Activated CD4-positive, alpha-beta T cell treated with anti-CD3 and anti-CD28 coated beads, Interleukin-2, amount 50 U/mL, for 16 hours (primary cell): ENCODE measurements around the gene RBM22.
"Not testable (repeated sequence)": the region's sequence is repeated elsewhere in the genome, so short reads cannot be mapped to it uniquely, and the experiment has no call there.

Experiments used
- DNase-seq: peaks from one replicate; pipeline ENCODE4 v3.0.0-alpha.2; 2020

RBM22 gene

DNA sequence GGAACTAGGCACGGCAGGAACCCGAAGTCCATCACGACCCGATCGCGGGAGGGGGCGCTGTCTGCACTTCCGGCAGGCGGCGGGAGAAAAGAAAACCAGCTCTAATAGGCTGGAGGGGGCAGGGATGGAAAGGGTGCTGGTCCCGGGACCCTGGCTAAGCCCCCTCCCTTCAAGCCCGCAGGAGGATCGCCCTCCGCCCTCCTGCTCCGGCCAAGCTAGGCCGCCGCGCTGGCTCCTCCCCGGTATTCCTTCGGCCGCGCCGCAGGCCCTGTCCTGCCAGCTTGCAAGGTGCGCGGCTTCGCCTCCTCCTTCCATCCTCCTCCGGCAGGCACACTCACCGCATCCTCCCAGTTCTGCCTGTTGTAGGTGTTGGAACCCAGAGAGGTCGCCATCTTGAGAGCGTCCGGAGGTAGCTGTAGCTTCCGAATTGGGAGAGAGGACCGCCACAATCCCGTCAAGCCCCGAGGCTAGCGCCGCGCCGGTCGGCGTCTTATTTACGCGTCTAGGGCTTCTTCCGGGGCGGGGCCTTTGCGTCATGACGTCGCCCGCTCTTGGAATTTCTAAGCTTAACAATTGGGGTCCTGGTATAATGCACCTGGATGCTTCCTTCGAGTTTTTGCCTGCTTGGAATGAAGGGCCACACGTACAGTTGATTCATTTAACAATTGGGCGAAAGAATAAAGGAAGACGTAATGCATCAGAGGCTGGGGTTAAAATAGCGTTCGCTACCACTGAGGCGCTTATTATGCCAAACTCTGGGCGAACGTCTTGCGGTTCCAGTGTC lies at the start of gene RBM22:
TSS of gene RBM22 (minus strand) at position 469 of the 784 bp plus-strand sequence. CDS start at position 392, 77 bp downstream.
- peak; percentile 92 for DNase-seq

DNA sequence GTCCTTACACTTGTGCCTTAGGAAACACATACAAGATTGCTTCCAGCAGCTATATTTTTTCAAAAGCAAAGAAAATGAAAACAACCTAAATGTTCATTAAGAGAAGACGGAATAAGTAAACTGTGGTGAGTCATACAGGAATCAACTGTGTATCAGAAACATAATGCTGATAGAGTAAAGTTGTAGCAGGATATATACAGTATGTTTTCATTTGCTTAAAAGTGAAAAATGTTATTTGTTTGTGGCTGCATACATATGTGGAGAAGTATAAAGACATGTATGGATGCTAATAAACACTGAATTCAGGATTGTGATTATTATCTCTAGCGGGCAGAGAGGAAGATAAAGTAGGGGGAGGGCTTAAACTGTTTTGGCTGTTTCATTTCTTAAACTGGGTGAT lies 49.6 kb upstream of the RBM22 start:
- no peak for DNase-seq

DNA sequence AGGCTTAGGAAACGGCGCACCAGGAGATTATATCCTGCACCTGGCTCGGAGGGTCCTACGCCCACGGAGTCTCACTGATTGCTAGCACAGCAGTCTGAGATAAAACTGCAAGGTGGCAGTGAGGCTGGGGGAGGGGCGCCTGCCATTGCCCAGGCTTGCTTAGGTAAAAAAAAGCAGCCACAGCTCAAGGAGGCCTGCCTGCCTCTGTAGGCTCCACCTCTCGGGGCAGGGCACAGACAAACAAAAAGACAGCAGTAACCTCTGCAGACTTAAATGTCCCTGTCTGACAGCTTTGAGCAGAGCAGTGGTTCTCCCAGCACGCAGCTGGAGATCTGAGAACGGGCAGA lies 42.3 kb upstream of the RBM22 start:
- DNase-seq = not testable (repeated sequence)

DNA sequence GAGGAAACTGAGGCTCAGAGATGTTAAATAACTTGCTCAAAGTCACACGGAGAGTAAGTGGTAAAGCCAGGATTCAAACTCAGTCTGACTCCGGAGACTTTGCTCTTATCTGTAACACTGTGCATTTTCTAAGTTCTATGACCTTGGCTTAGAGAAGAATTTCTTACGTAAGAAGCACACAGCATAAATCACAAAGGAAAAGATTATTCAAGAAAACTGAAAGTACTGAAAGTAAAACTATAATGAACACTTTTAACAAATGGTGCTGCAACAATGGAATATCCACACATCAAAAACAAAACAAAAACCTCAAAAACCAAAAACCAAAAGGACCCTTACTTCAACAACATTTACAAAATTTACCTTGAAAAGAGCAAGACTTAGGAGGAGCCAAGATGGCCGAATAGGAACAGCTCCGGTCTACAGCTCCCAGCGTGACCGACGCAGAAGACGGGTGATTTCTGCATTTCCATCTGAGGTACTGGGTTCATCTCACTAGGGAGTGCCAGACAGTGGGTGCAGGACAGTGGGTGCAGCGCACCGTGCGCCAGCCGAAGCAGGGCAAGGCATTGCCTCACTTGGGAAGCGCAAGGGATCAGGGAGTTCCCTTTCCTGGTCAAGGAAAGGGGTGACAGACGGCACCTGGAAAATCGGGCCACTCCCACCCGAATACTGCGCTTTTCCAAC lies 41.7 kb upstream of the RBM22 start:
- not testable (repeated sequence) for DNase-seq

DNA sequence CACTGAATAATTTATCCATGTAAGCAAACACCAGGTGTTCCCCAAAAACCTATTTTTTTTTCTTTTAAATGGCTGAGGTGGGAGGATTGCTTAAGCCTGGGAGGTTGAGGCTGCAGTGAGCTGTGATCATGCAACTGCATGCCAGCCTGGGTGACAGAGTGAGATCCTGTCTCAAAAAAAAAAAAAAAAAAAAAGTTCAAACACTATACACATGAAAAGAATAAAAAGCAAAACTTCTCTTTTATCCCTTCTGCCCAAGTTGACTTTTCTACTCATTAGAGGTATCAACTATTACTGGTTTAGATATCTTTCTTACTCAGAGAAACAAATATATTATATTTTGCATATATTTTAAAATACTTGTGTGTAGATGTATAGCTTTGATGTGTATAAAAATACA lies 40.1 kb upstream of the RBM22 start:
- DNase-seq = no peak

DNA sequence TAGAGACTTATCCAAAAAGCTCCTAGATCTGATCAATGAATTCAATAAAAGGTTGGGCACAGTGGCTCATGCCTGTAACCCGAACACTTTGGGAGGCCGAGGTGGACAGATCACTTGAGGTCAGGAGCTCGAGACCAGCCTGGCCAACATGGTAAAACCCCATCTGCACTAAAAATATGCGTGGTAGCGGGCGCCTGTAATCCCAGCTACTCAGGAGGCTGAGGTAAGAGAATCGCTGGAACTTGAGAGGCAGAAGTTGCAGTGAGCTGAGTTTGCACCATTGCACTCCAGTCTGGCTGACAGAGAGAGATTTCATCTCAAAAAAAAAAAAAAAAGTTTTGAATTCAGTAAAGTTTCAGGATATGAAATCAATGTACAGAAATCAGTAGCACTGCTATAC lies 38.0 kb upstream of the RBM22 start:
- DNase-seq = peak; percentile 9

DNA sequence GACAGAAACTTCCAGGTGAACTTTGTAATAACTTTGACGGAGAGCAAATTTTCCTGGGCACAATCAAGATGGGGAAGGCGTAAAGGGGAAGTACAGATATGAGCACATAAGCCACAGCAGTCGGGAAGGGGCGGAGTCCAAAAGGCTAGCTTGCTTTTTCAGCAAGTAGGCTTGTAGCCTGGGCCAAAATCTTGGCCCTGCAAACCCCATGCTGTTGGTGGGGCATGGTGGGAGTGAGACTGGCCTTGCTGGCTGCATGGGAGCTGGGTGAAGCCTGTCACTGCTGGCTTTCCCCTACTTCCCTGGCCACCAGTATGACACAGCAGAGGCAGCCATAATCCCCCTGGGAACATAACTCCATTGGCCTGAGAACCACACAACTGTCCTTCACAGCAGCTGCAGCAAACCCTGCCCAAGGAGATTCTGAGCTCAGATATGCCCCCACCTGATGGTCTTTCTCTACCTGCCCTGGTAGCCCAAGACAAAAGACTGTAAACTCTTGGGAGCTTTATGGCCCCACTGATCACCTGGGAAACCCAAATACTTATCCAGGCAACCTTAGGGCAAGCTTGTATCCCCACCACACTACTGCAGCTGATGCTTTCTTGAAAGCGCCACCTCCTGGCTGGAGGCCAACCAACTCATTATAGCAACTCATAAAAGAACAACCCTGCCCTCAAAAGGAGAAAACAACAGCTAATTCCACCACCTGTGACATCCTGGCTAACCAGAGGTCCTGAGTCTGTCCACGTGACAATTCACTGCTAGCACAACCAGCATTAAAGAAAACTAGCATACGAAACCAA lies 33.9 kb upstream of the RBM22 start:
- peak; percentile 52 for DNase-seq

DNA sequence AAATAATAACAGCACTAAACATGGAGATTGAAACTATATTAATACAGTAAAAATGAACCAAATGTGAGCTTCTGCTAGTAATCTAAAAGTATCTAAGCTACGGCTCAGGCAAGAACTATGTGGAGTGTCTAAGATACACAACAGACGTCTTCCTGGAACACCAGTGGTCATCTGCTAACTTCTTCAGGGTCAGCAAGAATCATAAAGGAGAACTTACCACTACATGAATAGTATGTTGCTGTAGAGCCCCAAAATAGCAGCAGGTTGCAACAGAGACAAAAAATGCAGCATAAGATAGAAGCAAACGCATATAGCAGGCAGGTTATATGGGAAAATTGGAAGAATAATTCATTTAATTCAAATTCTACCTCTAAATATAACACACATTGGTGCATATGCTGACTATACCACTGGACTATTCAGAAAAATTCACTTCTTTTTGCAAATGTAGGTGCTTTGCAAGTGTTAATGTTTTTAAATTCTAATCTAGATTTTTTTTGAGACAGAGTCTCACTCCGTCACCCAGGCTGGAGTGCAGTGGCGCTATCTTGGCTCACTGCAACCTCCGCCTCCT lies 30.9 kb upstream of the RBM22 start:
- no peak for DNase-seq

DNA sequence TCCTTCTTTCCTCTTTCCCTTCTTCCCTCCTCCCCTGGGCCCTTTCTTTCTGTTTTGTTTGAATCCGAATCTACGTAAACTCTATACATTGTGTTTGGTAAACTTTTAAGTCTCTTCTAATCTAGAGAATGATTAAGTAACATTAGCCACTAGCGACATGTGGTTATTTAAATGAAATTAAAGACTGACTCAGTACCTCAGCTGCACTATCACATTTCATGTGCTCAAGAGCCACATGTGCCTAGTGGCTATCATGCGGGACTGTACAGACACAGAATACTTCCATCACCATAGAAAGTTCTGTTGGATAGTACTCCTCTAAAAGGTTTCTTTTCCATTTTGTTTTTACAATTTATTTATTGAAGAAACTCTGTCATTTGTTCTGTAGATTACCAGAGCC lies 29.0 kb upstream of the RBM22 start:
- DNase-seq = no peak

DNA sequence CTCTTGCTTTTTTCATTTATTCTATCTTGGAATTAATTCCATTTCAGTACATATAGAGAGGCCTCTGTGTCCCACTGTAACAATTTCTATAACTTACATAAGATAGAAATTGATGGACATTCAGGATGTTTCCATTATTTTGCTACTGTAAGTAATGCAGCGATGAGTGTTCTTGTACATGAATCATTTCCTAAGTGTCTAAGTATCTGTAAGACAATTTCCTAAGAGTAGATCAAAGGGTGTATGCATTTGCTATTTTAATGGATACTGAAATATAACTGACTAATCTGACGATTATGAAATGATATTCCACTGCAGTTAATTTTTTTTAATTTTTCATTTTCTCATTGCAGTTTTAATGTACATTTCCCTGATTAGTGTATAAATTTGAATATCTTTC lies 23.0 kb upstream of the RBM22 start:
- DNase-seq = no peak

DNA sequence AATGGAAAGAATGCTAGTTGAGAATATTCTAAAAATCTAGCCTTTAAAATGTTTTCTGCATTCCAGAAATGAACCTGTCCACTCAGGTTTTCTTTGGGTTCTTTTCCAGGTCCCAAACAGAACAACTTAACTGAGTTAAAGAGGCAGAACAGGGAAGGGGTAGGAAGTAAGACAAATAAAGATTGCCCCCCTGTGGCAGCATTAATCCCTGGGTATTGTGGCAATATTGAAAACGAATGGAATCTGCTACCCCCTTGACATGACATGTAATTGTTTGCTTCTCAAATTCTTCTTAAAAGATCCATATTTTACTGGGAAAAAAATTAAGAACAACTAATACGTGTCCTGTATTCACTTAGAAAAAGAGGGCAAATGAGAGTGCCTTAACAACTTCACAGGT lies 9.3 kb upstream of the RBM22 start:
- no peak for DNase-seq

DNA sequence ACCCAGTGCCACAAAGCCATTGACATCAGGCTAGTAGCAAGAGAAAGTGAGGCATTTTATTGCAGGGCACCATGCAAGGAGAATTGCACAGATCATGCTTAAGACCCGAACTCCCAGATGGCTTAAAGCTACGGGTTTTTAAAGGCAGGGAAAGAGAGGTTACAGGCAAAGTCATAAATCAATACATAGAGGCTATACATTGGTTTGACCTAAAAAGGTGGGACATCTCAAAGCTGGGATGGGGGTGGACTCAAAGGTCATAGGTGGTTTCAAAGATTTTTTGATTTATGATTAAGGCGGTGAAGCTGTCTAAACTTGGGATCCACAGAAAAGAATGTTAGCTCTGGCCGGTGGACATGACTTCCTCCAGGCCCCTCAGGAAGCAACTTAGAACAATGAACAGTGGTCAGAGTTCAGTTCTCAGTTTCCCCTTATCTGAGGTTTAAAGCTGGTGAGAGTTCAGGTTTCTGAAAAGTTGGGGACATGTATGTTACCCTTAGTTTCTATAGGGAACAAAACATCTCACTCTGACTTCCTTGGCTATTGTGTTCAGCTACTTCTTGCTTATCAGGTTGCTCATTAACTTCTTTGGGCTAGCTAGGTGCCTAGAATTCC lies 6.0 kb upstream of the RBM22 start:
- no peak for DNase-seq

DNA sequence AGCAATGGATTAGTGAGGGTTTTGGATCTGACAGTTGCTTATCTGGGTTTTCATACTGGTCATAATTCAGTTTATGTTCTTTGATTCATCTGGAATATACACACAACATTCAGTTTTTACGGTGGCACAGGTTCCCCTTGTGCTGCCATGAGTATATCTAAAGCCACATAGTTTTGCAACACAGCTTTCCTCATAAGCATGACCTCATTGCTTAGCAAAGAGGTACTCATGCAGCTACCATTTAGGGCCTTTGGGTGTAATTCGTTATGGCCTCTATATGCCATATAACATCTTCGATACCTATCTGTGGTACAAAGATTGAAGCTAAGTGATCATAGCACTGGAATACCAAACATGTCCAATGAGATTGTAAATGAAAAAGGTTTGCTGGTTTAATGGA lies 2.9 kb upstream of the RBM22 start:
- DNase-seq = no peak

DNA sequence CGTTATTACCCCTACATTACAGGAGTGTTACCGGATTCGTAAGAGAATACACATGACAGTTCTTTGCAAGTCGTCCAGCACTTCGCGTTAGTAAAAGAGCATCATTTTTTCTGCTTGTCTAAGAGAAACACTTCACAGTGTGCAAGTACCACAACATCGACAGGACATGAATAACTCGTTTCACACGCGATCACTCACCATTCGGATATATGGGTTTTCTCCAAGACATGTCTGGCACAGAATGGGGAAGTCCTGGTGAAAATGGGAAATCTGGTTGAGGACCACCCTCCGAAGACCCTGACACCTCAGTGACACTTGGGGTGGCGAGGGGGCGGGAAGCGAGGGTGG lies 642 bp downstream of the RBM22 start:
- no peak for DNase-seq

DNA sequence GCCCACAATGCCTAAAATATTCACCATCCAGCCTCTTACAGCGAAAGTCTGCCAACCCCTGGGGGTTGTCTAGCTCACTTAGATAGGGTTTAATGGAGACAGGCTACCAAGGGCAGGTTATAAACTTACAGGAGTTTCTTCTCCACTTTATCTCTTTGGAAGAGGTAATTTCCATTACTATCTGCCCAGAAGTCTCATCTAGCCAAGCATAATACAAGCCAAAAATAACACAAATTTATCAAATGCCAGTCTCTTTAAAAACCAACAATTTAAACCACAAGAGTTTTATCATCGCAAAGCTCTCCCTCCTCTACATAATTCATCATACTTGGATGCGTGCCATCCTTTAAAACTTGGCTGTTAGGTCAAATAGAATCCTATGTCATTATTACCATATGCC lies 6.2 kb downstream of the RBM22 start:
- no peak for DNase-seq

DNA sequence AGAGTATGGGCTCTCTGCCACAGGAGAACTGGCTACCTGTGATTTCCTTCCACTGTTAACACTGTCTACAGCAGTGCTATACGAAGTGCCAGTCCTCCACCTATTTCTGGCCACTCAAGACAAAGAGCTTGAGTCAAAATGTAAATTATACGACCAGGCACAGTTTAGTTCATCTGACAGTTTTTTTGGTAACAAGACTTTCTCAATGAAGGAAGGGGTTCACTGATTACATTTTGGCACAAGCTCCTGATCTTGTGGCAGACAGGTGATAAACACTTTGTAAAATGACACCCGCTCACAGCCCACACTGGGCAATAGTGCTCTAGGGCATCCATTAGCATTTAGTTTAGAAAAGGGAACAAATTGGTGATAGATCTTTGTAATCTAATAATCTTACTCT lies 8.6 kb downstream of the RBM22 start:
- DNase-seq = no peak

DNA sequence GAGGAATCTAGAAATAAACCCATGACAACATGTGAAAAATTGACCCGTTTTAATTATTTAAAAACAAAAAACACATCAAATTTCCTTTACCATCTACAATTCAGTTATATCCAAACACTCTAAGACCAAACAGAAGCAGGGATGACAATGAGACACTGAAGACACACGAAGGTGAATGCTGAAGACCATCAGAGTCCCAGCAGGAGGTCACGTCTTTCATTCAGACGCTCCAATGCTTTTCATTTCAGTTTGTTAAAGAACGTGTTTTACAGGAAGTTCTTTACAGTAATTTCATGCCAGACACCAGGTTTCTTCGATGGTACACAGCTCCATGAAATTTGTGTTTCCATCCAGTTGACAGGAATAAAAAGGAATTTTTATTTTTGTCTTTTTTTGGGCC lies 10.1 kb downstream of the RBM22 start:
- DNase-seq = no peak

DNA sequence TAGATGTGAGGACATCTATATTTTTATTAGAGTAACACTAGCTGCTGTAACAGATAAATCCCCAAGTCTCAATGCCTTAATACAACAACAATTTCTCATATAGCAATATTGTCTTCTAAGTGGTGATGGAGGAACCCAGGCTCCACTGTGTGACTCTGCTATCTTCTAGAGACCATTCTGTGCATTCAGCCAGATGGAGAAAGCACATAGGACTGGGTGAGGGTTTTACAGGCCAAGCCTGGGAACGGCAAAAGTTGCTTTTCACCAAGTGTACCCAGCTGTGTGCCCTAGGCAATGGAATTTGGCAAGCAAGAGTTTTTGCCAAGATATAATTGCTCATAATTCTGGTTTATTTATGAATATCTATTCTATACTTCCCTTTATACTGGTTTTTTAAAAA lies 11.7 kb downstream of the RBM22 start:
- DNase-seq = no peak

DNA sequence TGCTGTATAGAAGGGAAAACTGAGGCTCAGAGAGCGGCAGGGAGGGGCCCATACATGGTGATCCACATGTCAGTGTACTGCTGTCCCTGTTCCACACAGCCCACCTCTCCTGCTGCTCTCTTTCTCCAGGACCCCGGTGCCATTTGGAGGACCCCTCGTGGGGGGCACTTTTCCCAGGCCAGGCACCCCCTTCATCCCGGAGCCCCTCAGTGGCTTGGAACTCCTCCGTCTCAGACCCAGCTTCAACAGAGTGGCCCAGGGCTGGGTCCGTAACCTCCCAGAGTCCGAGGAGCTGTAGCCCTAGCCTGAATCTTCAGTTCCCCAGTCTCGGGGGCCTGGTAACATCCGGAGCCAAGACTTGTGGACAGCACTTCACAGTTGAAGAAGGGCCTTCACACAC lies 24.3 kb downstream of the RBM22 start:
- DNase-seq = no peak

DNA sequence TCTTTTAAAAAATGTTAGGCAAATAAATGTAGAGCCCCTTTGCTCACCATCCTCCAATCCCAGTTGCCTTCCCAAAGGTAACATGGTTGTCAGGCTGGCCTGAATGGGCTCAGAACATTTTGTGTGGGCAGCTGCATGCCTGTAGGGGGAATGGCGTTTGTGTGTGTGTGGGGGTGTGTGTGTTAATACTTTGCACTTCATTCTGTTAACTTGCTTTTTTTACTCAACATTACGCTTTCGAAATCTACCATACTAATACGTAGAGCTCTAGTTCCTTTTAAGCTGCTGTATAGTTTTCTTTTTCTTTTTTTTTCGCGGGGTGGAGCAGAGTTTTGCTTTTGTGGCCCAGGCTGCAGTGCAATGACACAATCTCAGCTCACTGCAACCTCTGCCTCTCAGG lies 25.8 kb downstream of the RBM22 start:
- DNase-seq = no peak

DNA sequence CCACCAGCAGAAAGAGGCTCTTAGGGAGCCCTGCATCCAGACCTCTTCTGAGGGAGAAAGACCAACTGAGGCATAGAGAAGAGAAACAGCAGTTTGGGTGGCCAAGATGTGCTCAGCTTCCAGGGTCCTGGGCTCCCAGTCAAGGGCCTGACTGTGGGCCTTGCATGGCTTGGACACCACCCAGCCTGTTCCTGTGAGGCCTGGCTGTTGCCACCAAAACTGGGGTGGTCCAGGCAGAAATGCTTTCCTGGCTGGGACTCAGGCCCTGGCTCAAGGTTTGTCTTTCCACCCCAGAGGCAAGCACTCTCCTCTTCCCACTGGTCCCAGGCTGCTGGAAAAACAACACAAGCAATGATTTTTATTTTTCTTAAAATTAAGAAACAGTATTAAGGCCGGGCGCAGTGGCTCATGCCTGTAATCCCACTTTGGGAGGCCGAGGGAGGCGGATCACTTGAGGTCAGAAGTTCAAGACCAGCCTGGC lies 26.5 kb downstream of the RBM22 start:
- DNase-seq = no peak

DNA sequence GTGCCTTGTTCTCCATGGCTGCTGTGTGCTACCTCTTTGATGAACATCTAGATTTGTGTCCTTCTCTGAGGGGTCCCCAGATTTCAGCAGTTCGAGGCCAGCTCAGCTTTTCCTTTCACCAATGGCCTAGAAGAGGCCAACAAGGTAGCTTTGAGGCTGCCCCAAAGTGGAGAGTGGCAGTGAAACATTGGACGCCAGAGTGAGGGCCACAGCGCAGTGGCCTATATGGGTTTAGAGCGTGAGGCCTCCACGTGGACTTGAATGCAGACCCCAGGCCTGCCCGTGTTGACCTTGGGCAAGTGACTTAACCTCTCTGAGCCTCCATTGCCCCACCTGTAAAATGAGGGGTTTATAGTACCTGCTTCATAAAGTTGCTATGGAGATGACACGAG lies 28.0 kb downstream of the RBM22 start:
- no peak for DNase-seq

DNA sequence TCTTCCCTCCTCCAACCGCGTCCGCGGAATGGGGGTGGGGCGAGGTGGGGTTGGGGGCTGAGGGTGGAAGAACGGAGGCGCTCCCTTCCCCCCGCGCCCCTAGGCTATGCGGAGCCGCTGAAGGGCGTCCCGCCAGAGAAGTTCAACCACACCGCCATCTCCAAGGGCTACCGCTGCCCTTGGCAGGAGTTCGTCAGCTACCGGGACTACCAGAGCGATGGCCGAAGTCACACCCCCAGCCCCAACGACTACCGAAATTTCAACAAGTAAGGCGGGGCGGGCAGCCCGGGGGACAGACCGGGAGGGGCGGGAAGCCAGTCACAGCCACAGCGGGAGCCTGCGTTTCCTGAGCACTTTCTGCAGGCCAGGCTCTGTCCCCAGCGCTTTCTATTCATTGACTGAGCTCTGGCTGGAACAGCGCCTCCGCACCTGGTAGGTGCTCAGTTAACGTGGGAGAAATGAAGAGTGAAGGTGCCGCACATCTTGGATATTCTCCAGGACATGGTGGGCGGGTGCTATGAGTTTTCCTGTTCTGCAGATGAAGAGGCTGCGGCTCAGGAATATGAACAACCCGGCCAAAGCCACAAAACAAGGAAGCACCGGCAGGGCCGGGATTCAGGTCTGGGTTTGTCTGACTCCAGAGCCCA lies 28.5 kb downstream of the RBM22 start:
- DNase-seq = peak; percentile 16
